Mesenchymal stem cell (in vitro differentiated cells and primary cell): ENCODE data around the gene AMPH.

Experiments used
- DNase-seq: peaks from one replicate; pipeline ENCODE4 v3.0.0-alpha.2; 2013
- H2AFZ ChIP-seq: one replicate; pipeline ENCODE4 v1.6.1; 2013; ENCODE audit warnings: low read depth, mild to moderate bottlenecking, control low read depth, inconsistent platforms, low read length, moderate library complexity
- H2AK5ac ChIP-seq: 2 replicates; pipeline ENCODE4 v1.6.1; 2013; ENCODE audit warnings: low read length, moderate library complexity, mild to moderate bottlenecking, inconsistent platforms; ENCODE audit not compliant: severe bottlenecking
- H2BK120ac ChIP-seq: one replicate; pipeline ENCODE4 v1.6.1; 2013; ENCODE audit warnings: low read depth, mild to moderate bottlenecking, inconsistent platforms, low read length, moderate library complexity
- H2BK12ac ChIP-seq, 2 experiments: one replicate each; pipeline ENCODE4 v1.6.1; 2013; ENCODE audit warnings: inconsistent platforms in 2 of 2, low read length in 2 of 2, mild to moderate bottlenecking in 2 of 2, moderate library complexity in 2 of 2, control low read depth in 1 of 2
- H2BK15ac ChIP-seq: one replicate; pipeline ENCODE4 v1.6.1; 2013; ENCODE audit warnings: mild to moderate bottlenecking, low read depth, inconsistent platforms; ENCODE audit not compliant: poor library complexity, severe bottlenecking
- H2BK5ac ChIP-seq: 2 replicates; pipeline ENCODE4 v1.6.1; 2013; ENCODE audit warnings: low read depth, mild to moderate bottlenecking, low read length, control low read depth, inconsistent platforms; ENCODE audit not compliant: poor library complexity, severe bottlenecking
- H3K14ac ChIP-seq, 2 experiments: one replicate each; pipeline ENCODE4 v1.6.1; 2013; ENCODE audit warnings: inconsistent platforms in 2 of 2, low read length in 2 of 2, control low read depth in 1 of 2, mild to moderate bottlenecking in 1 of 2, moderate library complexity in 1 of 2
- H3K18ac ChIP-seq, 2 experiments: one replicate each; pipeline ENCODE4 v1.6.1; 2013; ENCODE audit warnings: inconsistent platforms in 2 of 2, low read length in 2 of 2, control low read depth in 1 of 2, low read depth in 1 of 2, mild to moderate bottlenecking in 1 of 2
- H3K23ac ChIP-seq, 2 experiments: one replicate each; pipeline ENCODE4 v1.6.1; 2013; ENCODE audit warnings: inconsistent platforms in 2 of 2, low read length in 2 of 2, mild to moderate bottlenecking in 2 of 2, moderate library complexity in 2 of 2, control low read depth in 1 of 2
- H3K27ac ChIP-seq: 2 replicates; pipeline ENCODE4 v1.5.1; 2013; ENCODE audit warnings: mild to moderate bottlenecking, moderate library complexity, low read length, control low read depth, inconsistent platforms; ENCODE audit not compliant: poor library complexity, severe bottlenecking
- H3K27me3 ChIP-seq, 2 experiments: 2 replicates each; pipeline versions ENCODE4 v1.6.1 to v1.7.0; 2013; ENCODE audit warnings: low read length in 2 of 2, mild to moderate bottlenecking in 2 of 2, moderate library complexity in 2 of 2, control low read depth in 1 of 2, inconsistent platforms in 1 of 2; ENCODE audit not compliant: control insufficient read depth in 1 of 2, insufficient read depth in 1 of 2
- H3K36me3 ChIP-seq, 2 experiments: 2 replicates each; pipeline versions ENCODE4 v1.6.1 to v1.7.0; 2013; ENCODE audit warnings: low read length in 2 of 2, control low read depth in 1 of 2, inconsistent platforms in 1 of 2, low read depth in 1 of 2, mild to moderate bottlenecking in 1 of 2; ENCODE audit not compliant: insufficient read depth in 2 of 2, control insufficient read depth in 1 of 2
- H3K4ac ChIP-seq, 2 experiments: one replicate each; pipeline ENCODE4 v1.6.1; 2013; ENCODE audit warnings: inconsistent platforms in 2 of 2, low read length in 2 of 2, mild to moderate bottlenecking in 2 of 2, moderate library complexity in 2 of 2, control low read depth in 1 of 2, low read depth in 1 of 2
- H3K4me1 ChIP-seq: 2 replicates; pipeline ENCODE4 v1.6.1; 2013; ENCODE audit warnings: low read depth, low read length, control low read depth; ENCODE audit not compliant: control insufficient read depth, insufficient read depth
- H3K4me2 ChIP-seq: 2 replicates; pipeline ENCODE4 v1.6.1; 2013; ENCODE audit warnings: low read length, mild to moderate bottlenecking, inconsistent platforms; ENCODE audit not compliant: poor library complexity, severe bottlenecking
- H3K4me3 ChIP-seq, 2 experiments: 2 replicates each; pipeline versions ENCODE4 v1.5.1 to v1.7.0; 2013; ENCODE audit warnings: low read length in 2 of 2, mild to moderate bottlenecking in 2 of 2, control low read depth in 1 of 2, low read depth in 1 of 2; ENCODE audit not compliant: insufficient read depth in 1 of 2
- H3K79me1 ChIP-seq: replicated peaks from 2 replicates; pipeline ENCODE4 v1.6.1; 2013; ENCODE audit warnings: mild to moderate bottlenecking, control low read depth, low read length, inconsistent platforms; ENCODE audit not compliant: poor library complexity, severe bottlenecking
- H3K9ac ChIP-seq: 2 replicates; pipeline ENCODE4 v1.7.0; 2013; ENCODE audit warnings: mild to moderate bottlenecking, low read length, moderate library complexity
- H3K9me3 ChIP-seq: 2 replicates; pipeline ENCODE4 v1.7.0; 2013; ENCODE audit warnings: mild to moderate bottlenecking, low read length; ENCODE audit not compliant: control insufficient read depth
- H4K8ac ChIP-seq: one replicate; pipeline ENCODE4 v1.6.1; 2013; ENCODE audit warnings: inconsistent platforms, mild to moderate bottlenecking, low read length, moderate library complexity
- H4K91ac ChIP-seq: one replicate; pipeline ENCODE4 v1.6.1; 2013; ENCODE audit warnings: mild to moderate bottlenecking, low read length, inconsistent platforms
- WGBS: methylation state at CpG from one replicate; pipeline ENCODE4 v1.1.7; 2013; ENCODE audit warnings: mixed read lengths; 5-methylcytosine and 5-hydroxymethylcytosine counted together

AMPH gene

DNA sequence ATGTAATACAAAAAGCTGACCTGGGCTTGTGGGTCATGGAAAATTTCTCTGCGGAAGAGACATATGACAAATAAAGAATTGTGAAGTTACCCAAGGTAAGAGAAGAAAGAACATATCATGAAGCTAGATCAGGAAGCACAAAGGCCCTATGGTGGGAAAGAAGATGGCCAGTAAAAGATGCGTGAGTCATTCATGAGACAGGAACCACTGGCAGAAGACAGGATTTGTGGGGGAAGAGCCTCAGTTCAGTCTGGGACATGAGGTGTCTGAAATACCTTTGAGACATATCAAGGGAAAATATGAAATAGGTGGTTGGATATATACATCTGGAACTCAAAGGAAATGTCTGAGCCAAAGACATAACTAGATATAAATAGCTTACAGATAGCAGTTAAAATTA, 27.7 kb upstream of the AMPH start:
- Histone ChIP-seq H2AK5ac (no peak overlapping the region), H4K8ac (no peak overlapping the region), H2BK120ac (no peak overlapping the region), H2BK15ac (no peak overlapping the region), H3K27ac (no peak overlapping the region), H3K4me2 (no peak overlapping the region), H4K91ac (no peak overlapping the region), H3K79me1 (no peaks in the 10 kb centered on the region), H3K27me3 (no peaks in the 10 kb centered on the region), H2AFZ (no peak overlapping the region), H3K4me1 (peaks cover 3% of the 10 kb centered on the region), H3K36me3 (no peaks in the 10 kb centered on the region), H3K9me3 (no peaks in the 10 kb centered on the region), H3K4ac (no peak overlapping the region), H3K18ac (no peak overlapping the region), H3K4me3 (no peak overlapping the region), H2BK12ac (no peak overlapping the region), H3K14ac (no peak overlapping the region), H3K9ac (no peak overlapping the region), H2BK5ac (no peak overlapping the region), H3K23ac (no peak overlapping the region)
- no peak for DNase-seq
- 95% methylated on average over 2 of the region's 2 CpGs for WGBS

DNA sequence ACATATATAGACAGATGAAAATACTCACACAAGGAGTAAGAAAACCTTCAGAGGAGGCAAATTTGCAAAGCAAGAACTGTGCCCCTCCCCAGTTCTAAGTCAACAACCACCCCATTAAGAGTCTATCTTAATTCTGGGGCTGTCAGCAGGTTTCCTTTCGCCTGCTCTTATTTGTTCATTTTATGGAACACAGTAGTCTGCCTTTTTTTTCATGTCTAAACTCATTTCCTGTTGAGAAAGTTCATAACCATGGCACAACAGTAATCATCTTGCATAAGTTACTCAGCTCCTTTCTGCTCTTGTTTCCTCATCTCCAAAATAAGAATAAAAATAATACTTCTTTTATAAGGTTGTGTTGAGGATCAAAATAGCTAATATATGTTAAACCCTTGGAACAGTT, 25.8 kb upstream of the AMPH start:
- Histone ChIP-seq H3K14ac (no peak overlapping the region), H2AK5ac (no peak overlapping the region), H4K8ac (no peak overlapping the region), H3K9me3 (no peaks in the 10 kb centered on the region), H2BK5ac (no peak overlapping the region), H3K27ac (no peak overlapping the region), H3K23ac (no peak overlapping the region), H2BK12ac (no peak overlapping the region), H3K4me3 (no peak overlapping the region), H3K18ac (no peak overlapping the region), H3K9ac (no peak overlapping the region), H2BK120ac (no peak overlapping the region), H4K91ac (no peak overlapping the region), H3K4me1 (peaks cover 3% of the 10 kb centered on the region), H2AFZ (no peak overlapping the region), H3K4ac (no peak overlapping the region), H3K27me3 (no peaks in the 10 kb centered on the region), H2BK15ac (no peak overlapping the region), H3K4me2 (no peak overlapping the region), H3K36me3 (no peaks in the 10 kb centered on the region), H3K79me1 (no peaks in the 10 kb centered on the region)
- WGBS = 75% methylated on average over 1 of the region's 1 CpG
- DNase-seq = no peak

DNA sequence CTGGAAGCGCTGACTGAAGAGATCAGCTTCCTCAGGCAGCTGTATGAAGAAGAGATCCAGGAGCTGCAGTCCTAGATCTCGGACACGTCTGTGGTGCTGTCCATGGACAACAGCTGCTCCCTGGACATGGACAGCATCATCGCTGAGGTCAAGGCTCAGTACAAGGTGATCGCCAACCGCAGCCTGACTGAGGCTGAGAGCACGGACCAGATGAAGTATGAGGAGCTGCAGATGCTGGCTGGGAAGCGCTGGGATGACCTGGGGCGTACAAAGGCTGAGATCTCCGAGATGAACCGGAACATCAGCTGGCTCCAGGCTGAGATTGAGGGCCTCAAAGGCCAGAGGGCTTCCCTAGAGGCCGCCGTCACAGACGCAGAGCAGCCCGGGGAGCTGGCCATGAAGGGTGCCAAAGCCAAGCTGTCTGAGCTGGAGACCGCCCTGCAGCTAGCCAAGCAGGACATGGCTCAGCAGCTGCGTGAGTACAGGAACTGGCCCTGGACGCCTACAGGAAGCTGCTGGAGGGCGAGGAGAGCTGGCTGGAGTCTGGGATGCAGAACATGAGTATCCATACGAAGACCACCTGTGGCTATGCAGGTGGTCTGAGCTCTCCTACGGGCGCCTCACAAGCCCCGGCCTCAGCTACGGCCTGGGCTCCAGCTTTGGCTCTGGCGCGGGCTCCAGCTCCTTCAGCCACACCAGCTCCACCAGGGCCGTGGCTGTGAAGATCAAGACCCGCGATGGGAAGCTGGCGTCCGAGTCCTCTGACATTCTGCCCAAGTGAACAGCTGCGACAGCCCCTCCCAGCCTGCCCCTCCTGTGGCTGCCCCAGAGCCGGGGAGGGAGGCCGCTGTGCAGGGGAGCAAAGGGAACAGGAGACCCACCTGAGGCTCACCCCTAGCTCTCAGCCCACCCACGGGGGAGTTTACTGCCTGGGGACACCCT, 24.9 kb upstream of the AMPH start:
- H3K4me2 ChIP-seq = no peak overlapping the region
- no peaks in the 10 kb centered on the region for H3K36me3 ChIP-seq
- H3K4me1 ChIP-seq = peaks cover 3% of the 10 kb centered on the region
- no peak overlapping the region for H2BK15ac ChIP-seq
- no peak overlapping the region for H3K4ac ChIP-seq
- H3K27ac ChIP-seq = no peak overlapping the region
- H2BK5ac ChIP-seq = no peak overlapping the region
- H3K14ac ChIP-seq = no peak overlapping the region
- H4K8ac ChIP-seq = no peak overlapping the region
- no peak overlapping the region for H2AFZ ChIP-seq
- no peaks in the 10 kb centered on the region for H3K9me3 ChIP-seq
- no peak overlapping the region for H2BK120ac ChIP-seq
- H2BK12ac ChIP-seq = no peak overlapping the region
- DNase-seq = no peak
- no peak overlapping the region for H3K18ac ChIP-seq
- no peak overlapping the region for H3K4me3 ChIP-seq
- WGBS = 88% methylated on average over 35 of the region's 35 CpGs
- H3K27me3 ChIP-seq = no peaks in the 10 kb centered on the region
- H4K91ac ChIP-seq = no peak overlapping the region
- H3K9ac ChIP-seq = no peak overlapping the region
- no peak overlapping the region for H3K23ac ChIP-seq
- no peak overlapping the region for H2AK5ac ChIP-seq
- no peaks in the 10 kb centered on the region for H3K79me1 ChIP-seq

DNA sequence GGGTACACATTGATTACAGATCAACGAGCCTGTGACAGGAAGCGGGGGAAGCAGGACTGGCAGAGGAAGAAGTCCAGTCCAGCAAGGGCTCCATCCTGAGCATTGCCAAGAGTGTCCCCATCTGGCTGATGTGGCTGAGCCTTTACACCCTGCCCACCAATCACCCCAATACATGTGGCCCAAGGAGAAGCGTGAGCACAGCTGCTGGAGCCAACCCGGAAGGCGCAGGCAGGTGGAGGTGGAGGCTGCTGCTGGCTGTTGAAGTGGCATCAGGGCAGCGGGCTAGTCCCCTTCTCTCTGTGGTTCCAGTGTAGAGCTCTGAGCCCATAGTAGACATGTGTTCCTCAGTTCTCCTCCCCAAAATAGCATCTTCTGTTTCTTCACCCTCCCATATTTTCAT, 6.8 kb upstream of the AMPH start:
- Histone ChIP-seq H3K23ac (no peak overlapping the region), H3K27me3 (no peaks in the 10 kb centered on the region), H3K9ac (no peak overlapping the region), H3K4ac (no peak overlapping the region), H4K91ac (no peak overlapping the region), H3K4me3 (no peak overlapping the region), H2BK5ac (no peak overlapping the region), H2AFZ (no peak overlapping the region), H3K9me3 (peaks cover 7% of the 10 kb centered on the region), H3K79me1 (no peaks in the 10 kb centered on the region), H2BK15ac (no peak overlapping the region), H2BK12ac (no peak overlapping the region), H3K14ac (no peak overlapping the region), H3K4me1 (no peaks in the 10 kb centered on the region), H2BK120ac (no peak overlapping the region), H4K8ac (no peak overlapping the region), H3K4me2 (no peak overlapping the region), H2AK5ac (no peak overlapping the region), H3K27ac (no peak overlapping the region), H3K36me3 (no peaks in the 10 kb centered on the region), H3K18ac (no peak overlapping the region)
- 87% methylated on average over 6 of the region's 6 CpGs for WGBS
- no peak for DNase-seq
